Measurements from ENCODE around the gene LENG8. TPM values are rescaled to one million over a fixed set of nuclear protein-coding genes. Genes with fewer than 3 reads are reported as not detected.

LENG8 gene
- total RNA-seq, 2 donors from 2014 or later, result 182 to 290 TPM

DNA sequence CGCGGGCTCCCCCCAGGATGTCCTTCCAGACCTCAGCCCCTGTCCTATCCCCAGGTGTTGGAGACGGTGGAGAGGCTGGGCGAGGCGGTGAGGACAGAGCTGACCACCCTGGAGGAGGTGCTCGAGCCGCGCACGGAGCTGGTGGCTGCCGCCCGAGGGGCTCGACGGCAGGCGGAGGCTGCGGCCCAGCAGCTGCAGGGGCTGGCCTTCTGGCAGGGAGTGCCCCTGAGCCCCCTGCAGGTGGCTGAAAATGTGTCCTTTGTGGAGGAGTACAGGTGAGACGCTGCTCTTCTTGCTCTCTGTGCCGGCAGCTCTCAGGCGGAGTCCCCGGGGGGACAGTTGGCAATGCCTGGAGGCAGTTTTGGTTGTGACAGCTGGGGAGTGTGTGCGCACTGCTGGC, 26.9 kb upstream of the LENG8 start:
- Histone ChIP-seq H3K36me3 (replicated peaks in 1 of 2; ENCODE audit: insufficient read depth in 1 of 2, low read depth in 2 of 2) (no peaks in the 10 kb centered on the region), H3K4me1 (peaks cover 20% of the 10 kb centered on the region), H3K27me3 (peaks cover 0 to 10% of the 10 kb centered on the region in 2 donors), H3K9me3 (no peaks in the 10 kb centered on the region), H3K27ac (peak overlapping the region in 2 of 4 donors; percentile 73 to 87), H3K4me3 (no peak overlapping the region)
- DNase-seq, result no peak
- WGBS, 2 donors, result 77 to 88% methylated on average over 11 to 17 of the region's 20 CpGs
- no peak for ATAC-seq
- intact Hi-C loops (cut with DNase I), result no loop called here
- TF ChIP-seq POLR2A (IDR thresholded peaks at IDR 0.05), result no peak
- TF ChIP-seq, protein P1, sequence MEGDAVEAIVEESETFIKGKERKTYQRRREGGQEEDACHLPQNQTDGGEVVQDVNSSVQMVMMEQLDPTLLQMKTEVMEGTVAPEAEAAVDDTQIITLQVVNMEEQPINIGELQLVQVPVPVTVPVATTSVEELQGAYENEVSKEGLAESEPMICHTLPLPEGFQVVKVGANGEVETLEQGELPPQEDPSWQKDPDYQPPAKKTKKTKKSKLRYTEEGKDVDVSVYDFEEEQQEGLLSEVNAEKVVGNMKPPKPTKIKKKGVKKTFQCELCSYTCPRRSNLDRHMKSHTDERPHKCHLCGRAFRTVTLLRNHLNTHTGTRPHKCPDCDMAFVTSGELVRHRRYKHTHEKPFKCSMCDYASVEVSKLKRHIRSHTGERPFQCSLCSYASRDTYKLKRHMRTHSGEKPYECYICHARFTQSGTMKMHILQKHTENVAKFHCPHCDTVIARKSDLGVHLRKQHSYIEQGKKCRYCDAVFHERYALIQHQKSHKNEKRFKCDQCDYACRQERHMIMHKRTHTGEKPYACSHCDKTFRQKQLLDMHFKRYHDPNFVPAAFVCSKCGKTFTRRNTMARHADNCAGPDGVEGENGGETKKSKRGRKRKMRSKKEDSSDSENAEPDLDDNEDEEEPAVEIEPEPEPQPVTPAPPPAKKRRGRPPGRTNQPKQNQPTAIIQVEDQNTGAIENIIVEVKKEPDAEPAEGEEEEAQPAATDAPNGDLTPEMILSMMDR (IDR thresholded peaks at IDR 0.05), result no peak

DNA sequence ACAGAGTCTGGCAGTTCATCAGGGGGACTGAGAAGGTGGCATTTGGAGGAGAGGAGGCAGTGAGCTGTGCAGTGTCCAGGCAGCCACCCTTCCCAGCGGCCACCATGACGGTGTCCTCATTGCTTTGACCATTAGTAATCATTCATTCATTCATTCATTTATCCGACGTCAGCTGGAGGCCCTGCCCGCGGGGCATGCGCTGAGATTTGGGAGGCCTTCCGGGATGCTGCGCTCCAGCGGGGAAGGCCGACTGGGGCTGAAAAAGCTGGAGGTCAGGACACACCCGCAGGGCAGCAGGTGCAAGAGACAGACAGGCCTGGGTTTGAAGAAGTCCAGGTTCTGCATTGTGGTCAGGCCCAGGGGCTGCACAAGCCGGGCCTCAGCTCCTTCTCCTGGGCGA, 24.8 kb upstream of the LENG8 start:
- Histone ChIP-seq H3K4me3 (no peak overlapping the region), H3K36me3 (replicated peaks in 1 of 2; ENCODE audit: insufficient read depth in 1 of 2, low read depth in 2 of 2) (no peaks in the 10 kb centered on the region), H3K27me3 (peaks cover 0 to 6% of the 10 kb centered on the region in 2 donors), H3K4me1 (peaks cover 9% of the 10 kb centered on the region), H3K9me3 (no peaks in the 10 kb centered on the region), H3K27ac (no peak overlapping the region)
- intact Hi-C loops (cut with DNase I), result no loop called here
- TF ChIP-seq, protein P1 (IDR thresholded peaks at IDR 0.05), result no peak
- no peak for TF ChIP-seq POLR2A (IDR thresholded peaks at IDR 0.05)
- DNase-seq (no peak), ATAC-seq (no peak)
- 66 to 77% methylated on average over 3 to 13 of the region's 14 CpGs for WGBS, 2 donors

DNA sequence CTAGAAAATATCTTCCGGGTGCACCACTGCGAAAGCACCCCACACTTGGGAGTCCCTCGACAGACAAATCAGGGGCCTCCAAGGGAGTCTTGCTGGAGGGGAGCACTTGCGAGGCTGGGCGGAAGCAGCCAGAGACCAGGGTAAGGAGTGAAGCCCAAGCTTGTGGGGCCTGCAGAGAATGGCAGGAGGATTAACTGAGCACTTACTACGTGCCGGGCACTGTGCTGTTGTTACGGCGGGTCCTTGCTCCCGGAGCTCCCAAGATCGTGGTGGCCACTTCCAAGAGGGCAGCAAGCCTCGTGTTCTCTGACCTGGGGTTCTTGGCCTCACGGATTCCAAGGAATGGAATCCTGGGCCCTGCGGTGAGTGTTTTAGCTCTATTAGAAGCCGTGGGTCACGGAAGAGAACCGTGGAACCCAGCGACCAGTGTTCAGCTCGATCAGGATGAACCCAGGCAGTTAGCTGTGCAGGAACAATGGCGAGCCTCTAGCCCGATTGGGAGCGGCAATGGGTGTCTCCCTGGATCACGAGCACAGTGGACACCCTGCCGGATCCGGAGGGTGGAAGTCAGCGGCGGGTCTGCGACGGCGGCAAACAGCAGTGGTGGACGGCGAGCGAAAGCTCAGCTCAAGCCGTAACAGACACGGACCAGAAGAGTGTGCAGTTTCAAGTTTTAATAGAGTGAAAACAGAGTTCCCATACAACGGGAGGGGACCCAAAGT, 24.2 kb upstream of the LENG8 start:
- Histone ChIP-seq H3K27ac (no peak overlapping the region), H3K4me3 (no peak overlapping the region), H3K36me3 (replicated peaks in 1 of 2; ENCODE audit: insufficient read depth in 1 of 2, low read depth in 2 of 2) (no peaks in the 10 kb centered on the region), H3K27me3 (peaks cover 0 to 3% of the 10 kb centered on the region in 2 donors), H3K9me3 (no peaks in the 10 kb centered on the region), H3K4me1 (peaks cover 8% of the 10 kb centered on the region)
- DNase-seq (no peak), ATAC-seq (no peak)
- intact Hi-C loops (cut with DNase I), result no loop called here
- 81 to 86% methylated on average over 19 to 35 of the region's 36 CpGs for WGBS, 2 donors
- no peak for TF ChIP-seq POLR2A (IDR thresholded peaks at IDR 0.05)
- TF ChIP-seq, protein P1 (IDR thresholded peaks at IDR 0.05), result no peak

DNA sequence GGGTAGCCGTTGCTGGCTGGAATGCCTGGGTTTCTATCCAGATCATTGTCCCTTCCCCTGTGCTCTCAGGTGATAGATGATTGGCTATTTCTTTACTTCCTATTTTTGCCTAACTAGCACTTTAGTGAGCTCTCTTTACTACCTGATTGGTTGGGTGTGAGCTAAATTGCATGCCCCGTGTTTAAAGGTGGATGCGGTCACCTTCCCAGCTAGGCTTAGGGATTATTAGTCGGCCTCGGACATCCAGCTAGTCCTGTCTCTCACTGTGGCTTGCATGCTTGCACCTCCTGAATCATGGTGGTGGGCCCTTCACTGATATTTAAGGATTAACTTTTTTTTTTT, 23.6 kb upstream of the LENG8 start:
- intact Hi-C loops (cut with DNase I), result no loop called here
- ATAC-seq (no peak), DNase-seq (no peak)
- WGBS, 2 donors, result 52 to 62% methylated on average over 5 of the region's 5 CpGs
- no peaks in the 10 kb centered on the region for H3K27me3 ChIP-seq
- TF ChIP-seq, protein P1 (IDR thresholded peaks at IDR 0.05), result no peak
- no peak for TF ChIP-seq POLR2A (IDR thresholded peaks at IDR 0.05)
- no peaks in the 10 kb centered on the region for H3K9me3 ChIP-seq
- no peak overlapping the region for H3K4me3 ChIP-seq
- H3K36me3 ChIP-seq (replicated peaks in 1 of 2; ENCODE audit: insufficient read depth in 1 of 2, low read depth in 2 of 2), result no peaks in the 10 kb centered on the region
- H3K27ac ChIP-seq, result no peak overlapping the region
- H3K4me1 ChIP-seq, result peaks cover 10% of the 10 kb centered on the region
